Gastrocnemius medialis (tissue), 4 donors: ENCODE results near the gene PUM1.

Experiments used
- CTCF ChIP-seq, 5 experiments: fragments of 450-650 bp in 3 of 5; fragments of 200-600 bp in 2 of 5; sonication (generic) in 2 of 5; IDR thresholded peaks in 4 of 5; conservative IDR thresholded peaks in 1 of 5; 1 replicate in 4 of 5; 2 replicates in 1 of 5; pipeline ENCODE4 v1.5.1; 2016 to 2019; ENCODE audit warnings: antibody characterized with exemption in 5 of 5, mild to moderate bottlenecking in 3 of 5, moderate library complexity in 3 of 5
- POLR2A ChIP-seq, 2 donors: fragments of 450-650 bp; IDR thresholded peaks; one replicate each; pipeline ENCODE4 v1.6.1; 2017; ENCODE audit warnings: antibody characterized with exemption in 2 of 2, mild to moderate bottlenecking in 2 of 2, moderate library complexity in 2 of 2

GRCh38 chr1:30896905-30897304 lies 168.6 kb downstream of the PUM1 start:
- TF ChIP-seq POLR2A (IDR thresholded peaks at IDR 0.05) (no peak), CTCF (IDR thresholded peaks at IDR 0.05 in 4 of 5, conservative IDR thresholded peaks at IDR 0.05 in 1 of 5) (no peak)
